HUES64 (cell line): ENCODE measurements around the gene STK11.
A peak's percentile ranks its signal among the peaks of the same experiment; 100 is the strongest.

Source experiments
- H3K27ac ChIP-seq: 2 replicates; pipeline ENCODE4 v1.7.0; 2013; ENCODE audit warnings: low read depth, low read length, inconsistent platforms
- H3K27me3 ChIP-seq: 2 replicates; pipeline ENCODE4 v1.6.1; 2013; ENCODE audit warnings: mild to moderate bottlenecking, low read length; ENCODE audit not compliant: insufficient read depth
- H3K36me3 ChIP-seq: 2 replicates; pipeline ENCODE4 v1.6.1; 2013; ENCODE audit warnings: mild to moderate bottlenecking, low read length; ENCODE audit not compliant: insufficient read depth
- H3K4me1 ChIP-seq: 2 replicates; pipeline ENCODE4 v1.6.1; 2013; ENCODE audit warnings: mild to moderate bottlenecking, low read length, moderate library complexity; ENCODE audit not compliant: insufficient read depth
- H3K4me3 ChIP-seq: 2 replicates; pipeline ENCODE4 v1.5.1; 2013; ENCODE audit warnings: mild to moderate bottlenecking, low read length, moderate library complexity
- H3K9ac ChIP-seq: 2 replicates; pipeline ENCODE4 v1.6.1; 2013; ENCODE audit warnings: mild to moderate bottlenecking, low read depth, low read length
- H3K9me3 ChIP-seq: 2 replicates; pipeline ENCODE4 v1.6.1; 2013; ENCODE audit warnings: low read depth, low read length; ENCODE audit not compliant: insufficient read depth
- WGBS: fragments of 150-250, 120-280 bp; methylation state at CpG from one replicate; pipeline ENCODE4 v1.1.7; 2013; ENCODE audit warnings: missing lambda C conversion rate; 5-methylcytosine and 5-hydroxymethylcytosine counted together

STK11 gene

DNA sequence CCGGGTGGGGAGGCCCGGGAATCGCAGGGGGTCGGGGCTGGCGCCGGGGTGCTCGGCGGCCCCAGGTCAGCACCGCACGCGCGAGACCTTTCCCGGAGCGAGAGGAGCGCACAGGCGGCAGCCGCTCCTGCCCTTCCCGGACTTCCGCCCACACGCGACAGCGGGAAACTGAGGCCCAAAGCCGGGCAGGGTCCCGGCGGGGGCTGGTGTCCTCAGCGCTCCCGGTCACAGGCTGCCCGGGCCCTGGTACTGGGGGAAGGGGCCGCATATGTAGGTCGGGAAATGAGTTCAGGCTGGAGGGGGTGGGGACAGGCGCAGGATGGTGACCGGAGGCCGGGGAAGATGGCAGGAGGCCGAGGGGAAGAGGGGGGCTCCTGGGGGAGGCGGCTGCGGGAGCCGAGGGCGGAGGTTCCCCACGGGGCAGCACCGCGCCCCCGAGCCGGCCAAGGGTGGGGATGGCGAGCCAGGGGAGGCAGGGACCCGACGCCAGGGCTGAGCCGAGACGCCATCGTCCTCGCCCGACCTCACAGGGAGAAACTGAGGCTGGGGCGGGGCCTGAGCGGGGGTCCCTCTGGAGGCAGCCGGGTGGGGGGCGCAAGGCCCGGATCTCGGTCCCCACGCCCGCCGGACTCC is 31.6 kb downstream of the STK11 start:
- no peak overlapping the region for H3K27ac ChIP-seq
- no peaks in the 10 kb centered on the region for H3K9me3 ChIP-seq
- under 1% methylated on average over 60 of the region's 60 CpGs for WGBS
- peak overlapping the region; percentile 78 for H3K4me3 ChIP-seq
- H3K27me3 ChIP-seq = no peaks in the 10 kb centered on the region
- peaks cover 35% of the 10 kb centered on the region for H3K36me3 ChIP-seq
- H3K9ac ChIP-seq = peak overlapping the region; percentile 69
- H3K4me1 ChIP-seq = peaks cover 7% of the 10 kb centered on the region; the same call in 1 of the 2 replicates

DNA sequence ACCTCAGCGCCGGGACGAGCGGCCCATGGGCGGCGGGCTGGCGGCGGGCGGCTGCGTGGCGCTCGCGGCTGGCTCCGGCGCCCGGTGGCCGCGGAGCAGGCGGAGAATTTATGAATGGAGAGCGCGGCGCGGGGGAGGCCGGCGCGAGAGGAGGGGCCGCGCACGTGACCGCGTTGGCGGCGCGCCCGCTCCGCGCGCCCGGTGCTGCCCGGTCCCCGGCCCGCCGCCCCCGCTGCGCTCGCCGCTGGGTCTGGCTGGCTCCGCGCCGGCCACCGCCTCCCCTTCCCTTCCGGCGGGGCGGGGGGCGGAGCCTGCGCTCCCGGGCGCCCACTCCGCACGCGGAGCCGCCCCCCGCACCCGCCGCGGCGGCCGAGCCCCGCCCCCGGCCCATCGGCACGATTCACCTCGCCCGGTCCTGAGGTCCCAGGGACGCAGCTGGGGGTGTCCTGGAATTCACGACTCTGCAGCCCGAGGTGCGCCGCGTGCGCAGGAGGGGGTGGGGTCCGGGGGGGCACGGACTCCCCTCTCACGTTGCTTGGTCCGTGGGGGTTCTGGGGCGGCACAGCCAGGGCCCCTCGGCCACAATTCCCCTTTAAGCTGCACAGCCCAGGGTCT is 32.3 kb downstream of the STK11 start, which contains the start of gene CBARP:
Gene CBARP (minus strand): TSS at position 252 of the 615 bp plus-strand sequence. CDS start 1,905 bp downstream, outside the sequence.
- H3K9ac ChIP-seq = peak within 1 kb of the TSS; percentile 69
- peaks cover 29% of the 10 kb centered on the region for H3K36me3 ChIP-seq
- H3K27me3 ChIP-seq = no peaks in the 10 kb centered on the region
- peak within 1 kb of the TSS; percentile 33; the same call in 1 of the 2 replicates for H3K27ac ChIP-seq
- H3K9me3 ChIP-seq = no peaks in the 10 kb centered on the region
- WGBS = 1% methylated on average over 87 of the region's 87 CpGs
- peaks cover 7% of the 10 kb centered on the region; the same call in 1 of the 2 replicates for H3K4me1 ChIP-seq
- H3K4me3 ChIP-seq = peak within 1 kb of the TSS; percentile 78

DNA sequence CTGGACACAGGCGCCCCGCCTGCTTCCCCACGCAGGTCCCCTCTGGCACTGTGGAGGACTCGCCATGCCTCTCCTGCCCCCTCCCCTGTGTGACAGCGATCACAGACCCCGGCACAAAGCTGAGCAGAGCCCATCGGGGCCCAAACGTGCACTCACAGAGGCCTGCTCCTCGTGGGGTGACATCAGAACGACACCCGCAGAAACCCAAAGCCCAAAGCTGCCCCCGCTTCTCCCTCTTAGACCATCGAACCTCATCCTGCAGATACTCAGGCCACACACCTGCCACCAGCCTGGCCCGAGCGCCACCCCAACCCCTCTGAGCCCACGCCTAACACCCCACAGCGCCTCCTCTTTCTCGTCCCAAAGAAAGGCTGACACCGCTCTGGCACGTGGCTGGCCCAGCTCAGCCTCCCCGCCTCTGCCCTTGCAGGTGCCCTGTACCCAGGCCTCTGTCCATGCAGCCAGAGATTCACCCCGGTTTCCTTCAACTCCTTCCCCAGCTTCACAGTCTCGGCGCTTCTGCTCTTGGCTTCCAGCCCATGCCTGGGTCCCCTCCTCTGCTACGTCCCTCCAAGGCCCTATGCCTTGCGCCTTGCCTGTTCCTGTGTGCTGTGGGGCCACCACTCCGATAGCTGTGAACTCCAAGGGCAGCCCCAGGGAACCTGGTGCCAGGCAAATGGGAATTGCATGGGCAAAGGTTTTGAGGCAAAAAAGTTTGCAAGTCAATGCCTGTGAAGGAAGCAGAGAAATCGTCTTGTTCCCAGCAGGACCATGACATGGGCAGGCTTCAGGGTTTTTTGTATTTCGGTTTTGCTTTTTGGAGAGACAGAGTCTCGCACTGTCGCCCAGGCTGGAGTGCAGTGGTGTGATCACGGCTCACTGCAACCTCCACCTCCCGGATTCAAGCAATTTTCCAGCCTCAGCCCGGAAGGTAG is 33.1 kb downstream of the STK11 start:
- 73% methylated on average over 34 of the region's 34 CpGs for WGBS
- peaks cover 24% of the 10 kb centered on the region for H3K36me3 ChIP-seq
- H3K4me1 ChIP-seq = peaks cover 7% of the 10 kb centered on the region; the same call in 1 of the 2 replicates
- peak overlapping the region; percentile 33; the same call in 1 of the 2 replicates for H3K27ac ChIP-seq
- peak overlapping the region; percentile 24; the same call in 1 of the 2 replicates for H3K9ac ChIP-seq
- peak overlapping the region; percentile 78 for H3K4me3 ChIP-seq
- no peaks in the 10 kb centered on the region for H3K9me3 ChIP-seq
- H3K27me3 ChIP-seq = no peaks in the 10 kb centered on the region

- no peaks in the 10 kb centered on the region for H3K9me3 ChIP-seq
- H3K4me3 ChIP-seq = peak overlapping the region; percentile 60
- H3K27me3 ChIP-seq = no peaks in the 10 kb centered on the region
- H3K27ac ChIP-seq = no peak overlapping the region; the same call in 1 of the 2 replicates
- peaks cover 16% of the 10 kb centered on the region for H3K36me3 ChIP-seq
- H3K4me1 ChIP-seq = peaks cover 7% of the 10 kb centered on the region; the same call in 1 of the 2 replicates
- 89% methylated on average over 11 of the region's 11 CpGs for WGBS
- H3K9ac ChIP-seq = no peak overlapping the region
These were observed 33.8 kb downstream of the STK11 start for GRCh38 chr19:1239420-1239795.

- H3K36me3 ChIP-seq = peaks cover 10% of the 10 kb centered on the region
- peak overlapping the region; percentile 60 for H3K4me3 ChIP-seq
- no peaks in the 10 kb centered on the region for H3K27me3 ChIP-seq
- peak overlapping the region; percentile 64 for H3K9ac ChIP-seq
- peak overlapping the region; percentile 76; the same call in 1 of the 2 replicates for H3K27ac ChIP-seq
- no peaks in the 10 kb centered on the region for H3K9me3 ChIP-seq
- WGBS = 9% methylated on average over 80 of the region's 84 CpGs
- H3K4me1 ChIP-seq = peaks cover 7% of the 10 kb centered on the region; the same call in 1 of the 2 replicates
These were observed 34.5 kb downstream of the STK11 start for GRCh38 chr19:1239796-1240737.

DNA sequence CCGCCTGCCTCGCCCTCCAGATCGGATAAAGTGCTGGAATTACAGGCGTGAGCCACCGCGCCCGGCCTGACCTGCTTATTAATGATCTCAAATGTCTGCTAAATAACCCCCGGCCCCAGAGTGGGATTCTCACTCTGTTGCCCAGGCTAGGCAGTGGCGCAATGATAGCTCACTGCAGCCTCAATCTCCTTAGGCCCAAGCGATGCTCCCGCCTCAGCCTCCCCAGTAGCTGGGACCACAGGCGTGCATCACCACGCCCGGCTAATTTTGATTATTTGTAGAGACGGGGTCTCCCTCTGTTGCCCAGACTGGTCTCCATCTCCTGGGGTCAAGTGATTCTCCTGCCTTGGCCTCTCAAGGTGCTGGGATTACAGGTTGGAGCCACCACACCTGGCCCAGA is 35.3 kb downstream of the STK11 start:
- Histone ChIP-seq H3K27ac (no peak overlapping the region), H3K36me3 (peaks cover under 1% of the 10 kb centered on the region; the same call in 1 of the 2 replicates), H3K27me3 (no peaks in the 10 kb centered on the region), H3K9me3 (no peaks in the 10 kb centered on the region), H3K4me3 (peak overlapping the region; percentile 68), H3K4me1 (peaks cover 7% of the 10 kb centered on the region; the same call in 1 of the 2 replicates), H3K9ac (no peak overlapping the region)
- 80% methylated on average over 15 of the region's 15 CpGs for WGBS

DNA sequence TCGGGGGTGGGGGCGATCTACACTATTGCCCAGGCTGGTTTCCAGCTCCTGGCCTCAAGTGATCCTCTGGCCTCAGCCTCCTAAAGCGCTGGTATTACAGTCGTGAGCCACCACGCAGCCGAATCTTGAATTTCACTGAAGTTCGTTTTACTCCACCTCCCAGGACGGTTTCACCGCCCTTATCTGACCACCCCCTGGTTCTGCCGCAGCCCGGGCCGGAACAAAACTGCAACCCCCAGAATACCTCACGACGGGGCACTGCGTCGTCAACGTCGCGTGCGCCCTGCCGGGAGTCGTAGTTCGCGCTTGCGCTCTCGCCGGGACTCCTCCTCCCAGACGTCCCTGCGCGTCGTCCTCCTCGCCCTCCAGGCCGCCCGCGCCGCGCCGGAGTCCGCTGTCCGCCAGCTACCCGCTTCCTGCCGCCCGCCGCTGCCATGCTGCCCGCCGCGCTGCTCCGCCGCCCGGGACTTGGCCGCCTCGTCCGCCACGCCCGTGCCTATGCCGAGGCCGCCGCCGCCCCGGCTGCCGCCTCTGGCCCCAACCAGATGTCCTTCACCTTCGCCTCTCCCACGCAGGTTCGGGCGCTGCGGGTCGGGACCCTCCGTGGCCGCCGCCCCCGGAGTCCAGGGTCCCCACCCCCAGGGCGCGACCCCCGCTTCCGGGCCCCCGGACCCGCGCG is 36.0 kb downstream of the STK11 start, which contains the start of gene ATP5F1D:
Gene ATP5F1D (plus strand): TSS at position 335 of the 679 bp plus-strand sequence. CDS start 100 bp downstream, at position 435.
- H3K36me3 ChIP-seq = no peaks in the 10 kb centered on the region
- peak within 1 kb of the TSS; percentile 68 for H3K4me3 ChIP-seq
- peak within 1 kb of the TSS; percentile 73 for H3K9ac ChIP-seq
- H3K27ac ChIP-seq = peak within 1 kb of the TSS; percentile 62
- H3K4me1 ChIP-seq = peaks cover 7% of the 10 kb centered on the region; the same call in 1 of the 2 replicates
- no peaks in the 10 kb centered on the region for H3K27me3 ChIP-seq
- no peaks in the 10 kb centered on the region for H3K9me3 ChIP-seq
- 1% methylated on average over 79 of the region's 79 CpGs for WGBS

DNA sequence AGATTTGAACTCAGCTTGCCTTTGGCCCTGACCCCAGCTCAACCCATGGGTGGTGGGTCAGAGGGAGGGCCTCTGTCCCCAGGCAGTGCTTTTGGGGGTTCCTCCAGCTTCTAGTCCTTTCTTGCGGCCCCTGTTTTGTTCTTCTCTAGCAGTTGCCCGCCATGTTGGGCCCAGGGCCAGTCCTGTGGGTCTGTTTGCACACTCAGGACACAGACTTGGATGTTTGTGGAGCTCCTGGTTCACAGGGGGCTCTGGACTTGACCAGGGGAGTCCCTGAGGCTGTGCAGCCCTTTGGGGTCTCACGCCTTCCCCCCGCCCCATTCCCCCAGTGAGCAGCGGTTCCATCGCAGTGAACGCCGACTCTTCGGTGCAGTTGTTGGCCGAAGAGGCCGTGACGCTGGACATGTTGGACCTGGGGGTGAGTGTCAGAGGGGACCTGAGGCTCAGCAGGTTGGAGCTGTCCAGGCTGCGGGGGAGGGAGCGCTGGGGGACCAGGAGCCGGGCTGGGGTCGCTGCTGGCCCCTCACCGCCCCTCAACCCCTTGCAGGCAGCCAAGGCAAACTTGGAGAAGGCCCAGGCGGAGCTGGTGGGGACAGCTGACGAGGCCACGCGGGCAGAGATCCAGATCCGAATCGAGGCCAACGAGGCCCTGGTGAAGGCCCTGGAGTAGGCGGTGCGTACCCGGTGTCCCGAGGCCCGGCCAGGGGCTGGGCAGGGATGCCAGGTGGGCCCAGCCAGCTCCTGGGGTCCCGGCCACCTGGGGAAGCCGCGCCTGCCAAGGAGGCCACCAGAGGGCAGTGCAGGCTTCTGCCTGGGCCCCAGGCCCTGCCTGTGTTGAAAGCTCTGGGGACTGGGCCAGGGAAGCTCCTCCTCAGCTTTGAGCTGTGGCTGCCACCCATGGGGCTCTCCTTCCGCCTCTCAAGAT is 38.5 kb downstream of the STK11 start:
- Histone ChIP-seq H3K4me3 (no peak overlapping the region), H3K27ac (peak overlapping the region; percentile 62; the same call in 1 of the 2 replicates), H3K27me3 (no peaks in the 10 kb centered on the region), H3K9ac (no peak overlapping the region), H3K36me3 (no peaks in the 10 kb centered on the region), H3K9me3 (no peaks in the 10 kb centered on the region), H3K4me1 (peaks cover 7% of the 10 kb centered on the region; the same call in 1 of the 2 replicates)
- WGBS = 73% methylated on average over 33 of the region's 33 CpGs
